ENCODE results near the gene HMG20A.
A peak's percentile ranks its signal among the peaks of the same experiment; 100 is the strongest.

HMG20A gene

GRCh38 chr15:77415450-77416147, 5.1 kb upstream of the HMG20A start:
- no peak overlapping the region for H3K27ac ChIP-seq
- no peak for TF ChIP-seq ZFX (IDR thresholded peaks at IDR 0.05; ENCODE audit: borderline replicate concordance)

GRCh38 chr15:77416148-77416455, 4.6 kb upstream of the HMG20A start:
- no peak overlapping the region for H3K27ac ChIP-seq
- TF ChIP-seq ZFX (IDR thresholded peaks at IDR 0.05; ENCODE audit: borderline replicate concordance) = no peak
- TF ChIP-seq CTCF (IDR thresholded peaks at IDR 0.05) = no peak

GRCh38 chr15:77416954-77417353, 3.7 kb upstream of the HMG20A start:
- no peak for TF ChIP-seq CTCF (IDR thresholded peaks at IDR 0.05)
- no peak for TF ChIP-seq ZFX (IDR thresholded peaks at IDR 0.05; ENCODE audit: borderline replicate concordance)
- no peak overlapping the region for H3K27ac ChIP-seq

GRCh38 chr15:77417602-77418001, 3.1 kb upstream of the HMG20A start:
- TF ChIP-seq ZFX (IDR thresholded peaks at IDR 0.05; ENCODE audit: borderline replicate concordance) = no peak
- TF ChIP-seq CTCF (IDR thresholded peaks at IDR 0.05) = no peak
- no peak overlapping the region for H3K27ac ChIP-seq

- no peak for TF ChIP-seq ZFX (IDR thresholded peaks at IDR 0.05; ENCODE audit: borderline replicate concordance)
- TF ChIP-seq CTCF (IDR thresholded peaks at IDR 0.05) = no peak
- no peak overlapping the region for H3K27ac ChIP-seq
Measured at GRCh38 chr15:77418391-77418965, 2.2 kb upstream of the HMG20A start.

- 0 out of 2 replicates have a peak, but pooled peaks have one; percentile 28 for TF ChIP-seq CTCF (IDR thresholded peaks at IDR 0.05)
- TF ChIP-seq ZFX (IDR thresholded peaks at IDR 0.05; ENCODE audit: borderline replicate concordance) = no peak
- no peak overlapping the region for H3K27ac ChIP-seq
Measured at GRCh38 chr15:77418966-77419835, 1.5 kb upstream of the HMG20A start.

- TF ChIP-seq CTCF (IDR thresholded peaks at IDR 0.05) = no peak; the same call in 1 of the 2 replicates
- no peak for TF ChIP-seq ZFX (IDR thresholded peaks at IDR 0.05; ENCODE audit: borderline replicate concordance)
- H3K27ac ChIP-seq = peak within 1 kb of the TSS; percentile 51
Measured at GRCh38 chr15:77419836-77420609, 665 bp upstream of the HMG20A start, which contains the start of gene PEAK1. PEAK1 (minus strand) TSS chr15:77420104; CDS start chr15:77181926, 238,178 bp downstream.

Data from 22Rv1 (cell line).